NB4 (cell line): ENCODE data around the gene KIAA0040.

Experiments
- DNase-seq: peaks from one replicate; pipeline ENCODE4 v3.0.0; 2010; ENCODE audit warnings: low read depth
- H3K4me3 ChIP-seq: one replicate; pipeline ENCODE4 v1.5.1; 2011; ENCODE audit warnings: mild to moderate bottlenecking, low read depth, low read length, moderate library complexity
- CTCF ChIP-seq: IDR thresholded peaks from one replicate; pipeline ENCODE4 v1.5.1; 2012; ENCODE audit warnings: low read depth, low read length
- MAX ChIP-seq: IDR thresholded peaks from 2 replicates; pipeline ENCODE4 v1.6.1; 2011; ENCODE audit warnings: low read depth, low read length
- MYC ChIP-seq: IDR thresholded peaks from 2 replicates; pipeline ENCODE4 v1.6.1; 2011; ENCODE audit warnings: low read depth, low read length
- POLR2A ChIP-seq: IDR thresholded peaks from 2 replicates; pipeline ENCODE4 v1.6.1; 2011; ENCODE audit warnings: mild to moderate bottlenecking; ENCODE audit not compliant: insufficient read length; ENCODE audit errors: extremely low read depth

The KIAA0040 gene

DNA sequence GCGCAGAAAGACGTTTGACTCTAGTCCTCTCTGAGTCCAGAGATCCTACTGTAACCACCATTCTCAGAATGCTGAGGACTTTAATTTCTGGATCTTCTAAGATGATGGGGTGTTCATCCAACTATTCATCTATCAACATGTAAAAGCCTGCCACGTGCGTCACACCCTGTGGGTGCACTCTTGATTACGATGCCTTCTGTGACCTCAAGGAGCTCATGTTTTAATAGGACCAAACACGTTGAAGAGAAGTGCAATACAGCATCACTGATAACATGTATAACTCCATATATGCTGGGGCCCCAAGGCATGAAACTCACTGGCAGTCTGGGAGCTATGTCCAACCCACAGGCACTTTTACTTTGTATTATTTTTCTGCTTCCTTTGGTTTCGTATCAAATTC lies 19.0 kb downstream of the KIAA0040 start:
- DNase-seq, result no peak
- TF ChIP-seq CTCF (no peak), MYC (no peak), POLR2A (no peak), MAX (no peak)
- no peak overlapping the region for H3K4me3 ChIP-seq

DNA sequence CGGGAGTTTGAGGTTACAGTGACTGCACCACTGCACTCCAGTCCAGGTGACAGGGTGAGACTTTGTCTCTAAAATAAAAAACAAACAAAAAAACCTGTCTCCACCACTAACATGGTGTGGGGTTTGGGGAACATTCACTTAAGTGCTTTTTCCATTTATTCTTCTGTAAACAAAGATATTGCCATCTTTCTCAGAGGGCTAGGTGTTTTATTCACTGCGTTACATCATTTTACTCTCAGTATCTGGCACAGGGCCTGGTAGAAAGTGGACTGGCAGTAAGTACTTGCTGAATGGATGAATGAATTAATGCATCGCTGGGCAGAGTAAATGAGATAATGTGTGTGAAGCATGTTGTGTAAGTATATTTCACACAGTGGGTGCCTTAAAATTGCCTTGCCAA lies 20.1 kb downstream of the KIAA0040 start:
- no peak for TF ChIP-seq CTCF
- no peak for TF ChIP-seq POLR2A
- no peak for TF ChIP-seq MYC
- no peak for TF ChIP-seq MAX
- H3K4me3 ChIP-seq, result no peak overlapping the region
- DNase-seq, result no peak

DNA sequence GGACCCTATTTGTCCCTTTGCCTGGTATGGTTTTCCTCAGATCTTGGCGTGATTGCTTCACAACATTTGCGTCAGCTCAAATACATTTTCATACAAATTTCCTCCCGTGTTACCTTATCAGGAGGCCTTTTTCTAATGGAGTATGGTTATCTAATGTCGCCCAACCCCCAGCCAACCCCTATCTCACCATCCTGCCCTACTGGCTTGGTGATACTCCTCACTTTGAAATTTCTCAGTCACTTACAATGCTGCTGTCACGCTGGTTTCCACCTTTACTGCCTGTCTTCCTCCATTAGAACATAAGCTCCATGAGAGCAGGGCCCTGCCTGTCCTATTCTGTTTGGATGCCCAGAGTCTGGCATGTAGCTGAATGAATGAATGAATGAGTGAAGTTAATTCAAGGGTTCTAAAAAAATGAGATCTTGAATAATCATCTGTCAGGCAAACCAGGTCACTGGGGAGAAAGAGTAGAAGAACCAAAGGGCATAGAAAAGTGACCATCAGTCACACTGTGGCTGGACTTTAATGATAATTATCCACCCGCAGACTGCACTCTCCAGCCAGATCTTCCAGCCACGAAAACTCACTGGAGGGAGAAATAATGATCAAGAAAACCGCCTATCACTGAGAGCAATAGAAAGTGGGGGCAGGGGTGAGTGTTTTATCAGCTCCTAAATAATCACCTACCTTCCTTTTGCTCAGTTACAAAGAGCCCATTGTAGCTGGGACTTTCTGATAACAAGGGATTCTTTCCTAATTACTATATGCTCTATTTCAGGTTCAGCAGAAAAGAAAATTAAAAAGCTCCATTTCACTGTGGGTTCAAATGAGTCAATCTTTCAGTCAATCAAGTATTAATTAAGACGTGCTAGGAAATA lies 21.3 kb downstream of the KIAA0040 start:
- DNase-seq, result no peak
- TF ChIP-seq MAX, result no peak
- TF ChIP-seq MYC, result no peak
- no peak for TF ChIP-seq POLR2A
- TF ChIP-seq CTCF, result no peak
- no peak overlapping the region for H3K4me3 ChIP-seq

GRCh38 chr1:175169286-175170018 lies 23.1 kb downstream of the KIAA0040 start:
- TF ChIP-seq POLR2A (no peak), MAX (no peak), CTCF (no peak), MYC (no peak)
- DNase-seq, result no peak
- no peak overlapping the region for H3K4me3 ChIP-seq

DNA sequence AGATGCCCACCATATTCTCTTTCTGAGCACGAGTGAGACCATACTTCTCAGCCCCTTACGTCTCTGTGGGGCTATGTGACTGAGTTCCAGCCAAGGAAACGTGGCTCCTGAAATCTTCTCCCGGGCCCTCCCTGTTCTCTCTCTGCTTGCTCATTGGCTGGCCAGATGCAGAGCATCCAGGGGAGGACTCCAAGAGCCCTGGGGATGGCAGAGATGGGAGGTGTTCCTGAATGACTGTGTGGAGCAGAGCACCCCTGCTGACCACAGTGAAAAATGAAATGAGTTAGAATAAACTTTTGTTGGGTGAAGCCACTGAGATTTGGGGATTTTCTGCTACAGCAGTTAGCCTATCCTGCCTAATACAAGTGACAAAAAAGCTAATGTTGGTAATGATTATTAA lies 23.8 kb downstream of the KIAA0040 start:
- DNase-seq, result no peak
- H3K4me3 ChIP-seq, result no peak overlapping the region
- TF ChIP-seq MYC (no peak), POLR2A (no peak), MAX (no peak), CTCF (no peak)
